Gastroesophageal sphincter (tissue), 3 donors: ENCODE data around the gene ZBTB7C.

Experiments used
- EP300 ChIP-seq: sonication (generic); formaldehyde crosslinking; IDR thresholded peaks from one replicate; pipeline ENCODE4 v1.6.1; 2017; ENCODE audit warnings: antibody characterized with exemption, mild to moderate bottlenecking
- POLR2A ChIP-seq, 2 donors: fragments of 450-650 bp; IDR thresholded peaks; one replicate each; pipeline ENCODE4 v1.6.1; 2017; ENCODE audit warnings: antibody characterized with exemption in 2 of 2, mild to moderate bottlenecking in 2 of 2, moderate library complexity in 1 of 2
- POLR2AphosphoS5 ChIP-seq: sonication (generic); formaldehyde crosslinking; IDR thresholded peaks from one replicate; pipeline ENCODE4 v1.6.1; 2017; ENCODE audit warnings: antibody characterized with exemption
- TF ChIP-seq, protein P1 (sequence below), 4 experiments: fragments of 200-600 bp in 2 of 4; fragments of 450-650 bp in 2 of 4; sonication (generic) in 1 of 4; IDR thresholded peaks; one replicate each; pipeline ENCODE4 v1.5.1; 2017 to 2019; ENCODE audit warnings: antibody characterized with exemption in 4 of 4, mild to moderate bottlenecking in 2 of 4, moderate library complexity in 2 of 4

DNA sequence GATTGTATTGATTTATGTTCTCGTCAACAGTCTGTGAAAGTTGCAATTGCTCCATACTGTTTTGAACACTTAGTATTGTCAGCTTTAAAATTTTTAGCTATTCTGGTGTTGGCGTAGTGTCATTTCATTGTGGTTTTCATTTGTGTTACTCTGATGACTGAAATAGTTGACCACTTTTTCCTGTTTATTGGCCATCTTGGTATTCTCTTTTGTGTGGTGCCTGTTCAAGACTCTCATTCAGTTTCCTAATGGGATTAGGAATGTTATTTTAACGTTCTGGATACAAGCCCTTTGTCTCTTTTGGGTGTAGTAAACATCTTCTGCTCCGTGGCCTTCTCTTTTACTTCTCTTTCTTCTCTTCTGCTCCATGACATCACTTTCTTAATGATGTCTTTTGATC lies 396.0 kb downstream of the ZBTB7C start:
- TF ChIP-seq, protein P1, sequence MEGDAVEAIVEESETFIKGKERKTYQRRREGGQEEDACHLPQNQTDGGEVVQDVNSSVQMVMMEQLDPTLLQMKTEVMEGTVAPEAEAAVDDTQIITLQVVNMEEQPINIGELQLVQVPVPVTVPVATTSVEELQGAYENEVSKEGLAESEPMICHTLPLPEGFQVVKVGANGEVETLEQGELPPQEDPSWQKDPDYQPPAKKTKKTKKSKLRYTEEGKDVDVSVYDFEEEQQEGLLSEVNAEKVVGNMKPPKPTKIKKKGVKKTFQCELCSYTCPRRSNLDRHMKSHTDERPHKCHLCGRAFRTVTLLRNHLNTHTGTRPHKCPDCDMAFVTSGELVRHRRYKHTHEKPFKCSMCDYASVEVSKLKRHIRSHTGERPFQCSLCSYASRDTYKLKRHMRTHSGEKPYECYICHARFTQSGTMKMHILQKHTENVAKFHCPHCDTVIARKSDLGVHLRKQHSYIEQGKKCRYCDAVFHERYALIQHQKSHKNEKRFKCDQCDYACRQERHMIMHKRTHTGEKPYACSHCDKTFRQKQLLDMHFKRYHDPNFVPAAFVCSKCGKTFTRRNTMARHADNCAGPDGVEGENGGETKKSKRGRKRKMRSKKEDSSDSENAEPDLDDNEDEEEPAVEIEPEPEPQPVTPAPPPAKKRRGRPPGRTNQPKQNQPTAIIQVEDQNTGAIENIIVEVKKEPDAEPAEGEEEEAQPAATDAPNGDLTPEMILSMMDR (IDR thresholded peaks at IDR 0.05) = no peak
- TF ChIP-seq POLR2A (IDR thresholded peaks at IDR 0.05) (no peak), POLR2AphosphoS5 (no peak), EP300 (no peak)
